Peyer's patch (tissue), 4 donors: ENCODE data around the gene MRGPRD.

ENCODE experiments used
- CTCF ChIP-seq, 6 experiments: fragments of 450-650 bp in 4 of 6; fragments of 200-600 bp in 2 of 6; sonication (generic) in 1 of 6; IDR thresholded peaks; one replicate each; pipeline ENCODE4 v1.5.1; 2017 to 2019; ENCODE audit warnings: antibody characterized with exemption in 6 of 6, mild to moderate bottlenecking in 3 of 6, moderate library complexity in 1 of 6
- POLR2A ChIP-seq, 2 donors: fragments of 450-650 bp; IDR thresholded peaks; one replicate each; pipeline ENCODE4 v1.5.1; 2017; ENCODE audit warnings: antibody characterized with exemption in 2 of 2, mild to moderate bottlenecking in 2 of 2, moderate library complexity in 2 of 2

GRCh38 chr11:68963779-68964178 lies 17.0 kb downstream of the MRGPRD start:
- TF ChIP-seq POLR2A (IDR thresholded peaks at IDR 0.05) (no peak), CTCF (IDR thresholded peaks at IDR 0.05) (no peak)
